B cell (primary cell): ENCODE data around the gene CDC42BPG. TPM values are rescaled to one million over a fixed set of nuclear protein-coding genes. Genes with fewer than 3 reads are reported as not detected.

Source experiments
- ATAC-seq: fragments of 200-7000 bp; cut with Tn5 transposase; one replicate; pipeline ENCODE4 v1.10.0; 2021; ENCODE audit warnings: low read depth, mild to moderate bottlenecking, moderate number of reproducible peaks, moderate library complexity
- CTCF ChIA-PET: fragments of 350-600 bp; sonication (Branson Sonifier 250); formaldehyde crosslinking; loops from one replicate; lab custom pipeline; 2021; ENCODE audit warnings: antibody characterized with exemption, inconsistent platforms; lab: Charles Lee
- POLR2A ChIA-PET: fragments of 350-600 bp; sonication (Branson Sonifier 250); formaldehyde crosslinking; loops from one replicate; lab custom pipeline; 2021; ENCODE audit warnings: antibody characterized with exemption; lab: Charles Lee
- DNase-seq: peaks from one replicate; pipeline ENCODE4 v3.0.0; 2013
- H2AFZ ChIP-seq: 2 replicates; pipeline ENCODE4 v1.6.1; 2012; ENCODE audit warnings: mild to moderate bottlenecking, low read depth, low read length; ENCODE audit not compliant: insufficient read depth, poor library complexity, severe bottlenecking
- H3K27ac ChIP-seq, 2 donors: 1 replicate in 1 of 2; 2 replicates in 1 of 2; pipeline ENCODE4 v1.5.1; 2012 to 2013; ENCODE audit warnings: low read length in 2 of 2, mild to moderate bottlenecking in 2 of 2, moderate library complexity in 1 of 2
- H3K27me3 ChIP-seq, 4 experiments: fragments of 200-600 bp in 1 of 4; sonication (generic) in 1 of 4; replicated peaks in 1 of 4; 1 replicate in 2 of 4; 2 replicates in 2 of 4; pipeline versions ENCODE4 v1.6.1 to v1.7.0; 2013 to 2016; ENCODE audit warnings: low read length in 3 of 4, mild to moderate bottlenecking in 2 of 4, mixed read lengths in 1 of 4, moderate library complexity in 1 of 4; ENCODE audit not compliant: insufficient read depth in 4 of 4, control insufficient read depth in 3 of 4; ENCODE audit errors: control extremely low read depth in 1 of 4
- H3K36me3 ChIP-seq, 2 experiments: replicated peaks in 1 of 2; 1 replicate in 1 of 2; 2 replicates in 1 of 2; pipeline versions ENCODE4 v1.6.1 to v1.7.1; 2013; ENCODE audit warnings: low read length in 1 of 2; ENCODE audit not compliant: insufficient read depth in 2 of 2, control insufficient read depth in 1 of 2; ENCODE audit errors: control extremely low read depth in 1 of 2, extremely low read depth in 1 of 2
- H3K4me1 ChIP-seq, 2 donors: fragments of 200-600 bp in 1 of 2; sonication (generic) in 1 of 2; 1 replicate in 1 of 2; 2 replicates in 1 of 2; pipeline versions ENCODE4 v1.5.1 to v1.6.1; 2013 to 2017; ENCODE audit warnings: low read length in 2 of 2; ENCODE audit not compliant: control insufficient read depth in 2 of 2, insufficient read depth in 2 of 2
- H3K4me2 ChIP-seq: replicated peaks from 2 replicates; pipeline ENCODE3; 2012; ENCODE audit warnings: mild to moderate bottlenecking, low read depth, low read length; ENCODE audit not compliant: poor library complexity, severe bottlenecking
- H3K4me3 ChIP-seq, 5 experiments: fragments of 200-600 bp in 1 of 5; sonication (generic) in 1 of 5; 1 replicate in 3 of 5; 2 replicates in 2 of 5; pipeline versions ENCODE4 v1.5.1 to v1.7.0; 2011 to 2016; ENCODE audit warnings: low read length in 4 of 5, mild to moderate bottlenecking in 4 of 5, low read depth in 2 of 5, control low read depth in 1 of 5, moderate library complexity in 1 of 5; ENCODE audit not compliant: insufficient read depth in 1 of 5; ENCODE audit errors: control extremely low read depth in 1 of 5, extremely low read depth in 1 of 5
- H3K79me2 ChIP-seq: fragments of 200-600 bp; sonication (generic); one replicate; pipeline ENCODE4 v1.6.0; 2016; ENCODE audit warnings: low read length; ENCODE audit not compliant: control insufficient read depth, insufficient read depth
- H3K9ac ChIP-seq: fragments of 200-600 bp; sonication (generic); 2 replicates; pipeline ENCODE4 v1.6.1; 2017; ENCODE audit warnings: mild to moderate bottlenecking, low read length, moderate library complexity
- H3K9me3 ChIP-seq, 3 donors: one replicate each; pipeline versions ENCODE4 v1.6.1 to v1.7.1; 2013; ENCODE audit warnings: low read length in 2 of 3; ENCODE audit not compliant: control insufficient read depth in 2 of 3, insufficient read depth in 1 of 3; ENCODE audit errors: control extremely low read depth in 1 of 3
- H4K20me1 ChIP-seq: 2 replicates; pipeline ENCODE4 v1.6.0; 2012; ENCODE audit warnings: mild to moderate bottlenecking, low read length; ENCODE audit not compliant: insufficient read depth, control insufficient read depth, poor library complexity, severe bottlenecking
- H3K27ac Mint-ChIP-seq: one replicate; pipeline ENCODE4 v1.8.0; 2021; ENCODE audit warnings: mixed read lengths
- H3K27me3 Mint-ChIP-seq: one replicate; pipeline ENCODE4 v1.8.0; 2021; ENCODE audit warnings: mixed read lengths
- H3K4me1 Mint-ChIP-seq: one replicate; pipeline ENCODE4 v1.8.0; 2021; ENCODE audit warnings: mixed read lengths
- H3K4me3 Mint-ChIP-seq: one replicate; pipeline ENCODE4 v1.8.0; 2021; ENCODE audit warnings: mixed read lengths
- H3K9me3 Mint-ChIP-seq: one replicate; pipeline ENCODE4 v1.8.0; 2022; ENCODE audit warnings: mixed read lengths; ENCODE audit not compliant: insufficient read depth
- CTCF ChIP-seq: fragments of 200-600 bp; IDR thresholded peaks from one replicate; pipeline ENCODE4 v1.8.0; 2022; ENCODE audit warnings: antibody characterized with exemption, mild to moderate bottlenecking
- EZH2 ChIP-seq: IDR thresholded peaks from 2 replicates; pipeline ENCODE4 v1.6.1; 2012; ENCODE audit warnings: borderline replicate concordance, low read depth, mild to moderate bottlenecking, moderate library complexity, low read length; ENCODE audit not compliant: insufficient read depth, poor library complexity, severe bottlenecking
- WGBS: methylation state at CpG from one replicate; pipeline ENCODE4 v1.1.5; 2013; ENCODE audit warnings: missing lambda C conversion rate; ENCODE audit not compliant: insufficient coverage; 5-methylcytosine and 5-hydroxymethylcytosine counted together
- intact Hi-C: fragments of 100-400 bp; cut with micrococcal nuclease; formaldehyde crosslinking; loops from one replicate; pipeline ENCODE4 v1.10.0; 2022
- polyA plus RNA-seq: library from polyadenylated mRNA; depleted of rRNA; stranded (reverse); fragments of >200 nt; gene quantifications from 2 replicates; pipeline ENCODE4 v1.2.3, GENCODE V29; 2012
- total RNA-seq, 2 donors: library from RNA; stranded (reverse); fragments of 120-200 nt in 1 of 2; gene quantifications; 1 replicate in 1 of 2; 2 replicates in 1 of 2; pipeline versions ENCODE4 v1.2.3 to v1.2.4, GENCODE V29; 2013 to 2022

Gene CDC42BPG
- total and polyA plus RNA-seq, 2 donors (not counting 1 experiment from before 2014, with no cell fraction given) = 3.7 to 8.7 TPM

DNA sequence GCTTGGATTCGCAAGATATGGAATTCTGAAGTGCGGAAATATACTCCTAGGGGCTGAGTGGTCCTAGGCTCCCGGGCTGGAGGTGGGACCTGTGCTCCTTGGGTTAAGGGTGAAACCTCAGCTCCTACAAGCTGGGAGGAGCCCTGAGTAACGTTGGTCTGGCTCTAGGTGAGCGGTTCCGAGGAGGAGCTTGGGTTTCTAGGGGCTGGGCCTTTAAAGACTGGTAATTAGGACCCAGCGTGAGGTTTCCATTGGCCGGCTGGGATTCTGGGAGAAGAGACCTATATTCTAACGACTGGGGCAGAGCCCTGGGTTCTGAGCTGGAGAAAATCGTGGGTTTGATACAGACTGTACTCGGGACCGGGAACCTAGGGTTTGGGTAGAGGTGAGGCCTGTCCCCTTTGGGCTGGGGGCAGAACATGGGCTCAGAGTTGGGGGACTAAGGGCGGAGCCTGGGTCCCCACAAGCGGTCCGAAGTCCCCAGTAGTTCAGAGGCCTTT is 40.6 kb downstream of the CDC42BPG start:
- H3K4me3 ChIP-seq = peak overlapping the region; percentile 54 to 96 (median 67)
- ChIA-PET CTCF (interaction anchor here (0.6 to 7.3 kb wide), 8 partner anchors 9 to 60 kb away, joined by 3 to 73 read pairs (median 4); partner anchors contain the start of genes CDC42BPG and RASGRP2), POLR2A (interaction anchor here (0.7 to 4.9 kb wide), 4 partner anchors 9 to 60 kb away, joined by 3 to 40 read pairs (median 6); partner anchors contain the start of gene RASGRP2)
- ATAC-seq = no peak
- H2AFZ ChIP-seq = peak overlapping the region; percentile 73
- no peaks in the 10 kb centered on the region for H3K27me3 ChIP-seq
- intact Hi-C loops = loop anchor here (1.0 to 5.0 kb wide), 4 partner anchors 40 to 333 kb away; partner anchors contain the start of genes CDC42BPG and EHD1
- H3K79me2 ChIP-seq = peaks cover 76% of the 10 kb centered on the region
- H3K9ac ChIP-seq = peak overlapping the region; percentile 76
- H3K4me2 ChIP-seq = peak overlapping the region; percentile 94
- Mint-ChIP-seq H3K27ac (peak overlapping the region; percentile 84), H3K4me1 (peaks cover 41% of the 10 kb centered on the region), H3K27me3 (no peaks in the 10 kb centered on the region), H3K9me3 (no peaks in the 10 kb centered on the region), H3K4me3 (peak overlapping the region; percentile 90)
- H3K9me3 ChIP-seq = no peaks in the 10 kb centered on the region
- TF ChIP-seq CTCF (no peak), EZH2 (no peak)
- H3K4me1 ChIP-seq = peaks cover 43 to 51% of the 10 kb centered on the region in 2 donors
- 53% methylated on average over 15 of the region's 15 CpGs for WGBS
- DNase-seq = peak; percentile 32
- H3K36me3 ChIP-seq = peaks cover 0 to 50% of the 10 kb centered on the region in 2 experiments
- peak overlapping the region; percentile 74 to 82 for H3K27ac ChIP-seq
- H4K20me1 ChIP-seq = peaks cover 11% of the 10 kb centered on the region
